Sigmoid colon (tissue), 4 donors: ENCODE results near the gene CD80.

ENCODE experiments used
- EP300 ChIP-seq, 4 donors: sonication (generic); formaldehyde crosslinking; IDR thresholded peaks; one replicate each; pipeline ENCODE4 v1.6.1; 2017; ENCODE audit warnings: antibody characterized with exemption in 4 of 4
- POLR2A ChIP-seq, 2 donors: fragments of 450-650 bp; IDR thresholded peaks; one replicate each; pipeline ENCODE4 v1.6.1; 2016; ENCODE audit warnings: antibody characterized with exemption in 2 of 2, mild to moderate bottlenecking in 2 of 2, moderate library complexity in 2 of 2
- TF ChIP-seq, protein P1 (sequence below), 4 experiments: fragments of 450-650 bp in 3 of 4; fragments of 200-600 bp in 1 of 4; IDR thresholded peaks; one replicate each; pipeline ENCODE4 v1.5.1; 2016 to 2019; ENCODE audit warnings: antibody characterized with exemption in 4 of 4, mild to moderate bottlenecking in 3 of 4, moderate library complexity in 2 of 4

DNA sequence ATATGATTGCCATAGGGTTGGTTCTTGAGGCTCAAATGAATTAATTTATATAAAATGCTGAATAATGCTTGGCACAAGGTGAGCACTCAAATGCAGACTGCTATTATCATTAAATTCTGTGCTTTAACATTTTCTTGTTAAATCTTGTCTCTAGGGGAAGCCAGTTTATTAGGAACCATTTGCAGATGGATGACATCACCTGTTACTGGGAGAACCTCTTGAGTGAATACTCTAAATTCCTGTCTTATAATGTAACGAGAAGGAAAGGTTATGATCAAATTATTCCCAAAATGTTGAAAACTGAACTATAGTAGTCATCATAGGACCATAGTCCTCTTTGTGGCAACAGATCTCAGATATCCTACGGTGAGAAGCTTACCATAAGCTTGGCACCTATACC lies 67.3 kb downstream of the CD80 start:
- no peak for TF ChIP-seq EP300 (IDR thresholded peaks at IDR 0.05)
- TF ChIP-seq, protein P1, sequence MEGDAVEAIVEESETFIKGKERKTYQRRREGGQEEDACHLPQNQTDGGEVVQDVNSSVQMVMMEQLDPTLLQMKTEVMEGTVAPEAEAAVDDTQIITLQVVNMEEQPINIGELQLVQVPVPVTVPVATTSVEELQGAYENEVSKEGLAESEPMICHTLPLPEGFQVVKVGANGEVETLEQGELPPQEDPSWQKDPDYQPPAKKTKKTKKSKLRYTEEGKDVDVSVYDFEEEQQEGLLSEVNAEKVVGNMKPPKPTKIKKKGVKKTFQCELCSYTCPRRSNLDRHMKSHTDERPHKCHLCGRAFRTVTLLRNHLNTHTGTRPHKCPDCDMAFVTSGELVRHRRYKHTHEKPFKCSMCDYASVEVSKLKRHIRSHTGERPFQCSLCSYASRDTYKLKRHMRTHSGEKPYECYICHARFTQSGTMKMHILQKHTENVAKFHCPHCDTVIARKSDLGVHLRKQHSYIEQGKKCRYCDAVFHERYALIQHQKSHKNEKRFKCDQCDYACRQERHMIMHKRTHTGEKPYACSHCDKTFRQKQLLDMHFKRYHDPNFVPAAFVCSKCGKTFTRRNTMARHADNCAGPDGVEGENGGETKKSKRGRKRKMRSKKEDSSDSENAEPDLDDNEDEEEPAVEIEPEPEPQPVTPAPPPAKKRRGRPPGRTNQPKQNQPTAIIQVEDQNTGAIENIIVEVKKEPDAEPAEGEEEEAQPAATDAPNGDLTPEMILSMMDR (IDR thresholded peaks at IDR 0.05): no peak
- no peak for TF ChIP-seq POLR2A (IDR thresholded peaks at IDR 0.05)
